DMS 273 (cell line): ENCODE results near the gene EPHA6.
"Not testable (repeated sequence)": the region's sequence is repeated elsewhere in the genome, so short reads cannot be mapped to it uniquely, and the experiment has no call there.

Experiments
- DNase-seq: peaks from one replicate; lab custom pipeline; 2025; ENCODE audit not compliant: unreplicated experiment; lab: John Stamatoyannopoulos, UW

The EPHA6 gene

DNA sequence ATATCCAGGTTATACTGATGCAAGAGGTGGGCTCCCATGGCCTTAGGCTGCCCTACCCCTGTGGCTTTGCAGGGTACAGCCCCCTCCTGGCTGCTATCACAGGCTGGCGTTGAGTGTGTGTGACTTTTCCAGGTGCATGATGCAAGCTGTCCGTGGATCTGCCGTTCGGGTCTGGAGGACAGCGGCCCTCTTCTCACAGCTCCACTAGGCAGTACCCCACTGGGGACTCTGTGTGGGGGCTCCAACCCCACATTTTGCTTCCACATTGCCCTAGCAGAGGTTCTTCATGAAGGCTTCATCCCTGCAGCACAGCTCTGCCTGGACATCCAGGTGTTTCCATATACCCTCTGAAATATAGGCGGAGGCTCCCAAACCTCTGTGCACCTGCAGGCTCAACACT is 610.6 kb downstream of the EPHA6 start:
- DNase-seq = no peak

- DNase-seq = no peak
These were observed 616.2 kb downstream of the EPHA6 start for GRCh38 chr3:97430601-97431000.

- DNase-seq = no peak
These were observed 618.5 kb downstream of the EPHA6 start for GRCh38 chr3:97432914-97433313.

GRCh38 chr3:97438131-97438530 is 623.7 kb downstream of the EPHA6 start:
- no peak for DNase-seq

- no peak for DNase-seq
These were observed 625.0 kb downstream of the EPHA6 start for GRCh38 chr3:97439373-97439772.

- DNase-seq = no peak
These were observed 649.6 kb downstream of the EPHA6 start for GRCh38 chr3:97464035-97464434.

DNA sequence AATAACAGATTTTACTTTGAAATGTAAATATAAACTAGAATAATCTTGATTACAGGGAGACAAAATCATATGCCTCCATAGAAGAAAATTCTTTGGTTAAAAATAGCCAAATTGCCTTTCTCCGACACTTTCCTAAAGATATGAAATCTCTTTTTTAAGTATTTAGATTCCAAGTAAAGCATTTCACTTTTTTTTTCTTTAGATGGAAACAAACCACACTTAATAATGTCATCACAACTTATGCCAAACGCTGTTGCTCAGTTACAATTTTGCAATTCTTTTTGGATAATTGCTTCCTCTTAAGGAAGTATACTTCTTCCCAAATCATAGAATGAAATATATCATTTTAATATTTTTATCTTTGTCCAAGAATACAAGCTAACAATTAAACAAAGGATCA is 656.1 kb downstream of the EPHA6 start:
- no peak for DNase-seq

- no peak for DNase-seq
These were observed 665.3 kb downstream of the EPHA6 start for GRCh38 chr3:97479740-97480139.

GRCh38 chr3:97480696-97481289 is 666.4 kb downstream of the EPHA6 start:
- DNase-seq = not testable (repeated sequence)

- no peak for DNase-seq
These were observed 667.0 kb downstream of the EPHA6 start for GRCh38 chr3:97481416-97481815.

- no peak for DNase-seq
These were observed 670.8 kb downstream of the EPHA6 start for GRCh38 chr3:97485206-97485605.

DNA sequence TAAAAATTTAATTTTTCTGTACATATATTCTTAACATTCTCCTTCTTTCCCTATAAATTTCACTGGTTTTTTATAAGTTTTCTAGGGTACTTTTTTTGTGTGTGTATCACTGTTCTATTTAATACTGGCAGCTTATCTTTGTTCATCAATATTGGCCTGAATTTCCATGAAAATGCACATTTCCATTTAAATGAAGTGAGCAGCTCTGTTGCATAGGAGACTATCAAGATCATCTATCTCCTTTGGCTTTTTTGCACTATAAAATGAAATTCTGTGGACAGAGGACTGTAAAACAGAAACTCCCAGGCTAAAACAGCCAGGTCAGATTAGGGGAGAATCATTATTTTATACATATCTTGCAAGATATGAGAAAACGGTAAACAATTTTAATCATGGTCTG is 673.2 kb downstream of the EPHA6 start:
- DNase-seq = no peak

GRCh38 chr3:97488741-97489140 is 674.3 kb downstream of the EPHA6 start:
- DNase-seq = no peak

DNA sequence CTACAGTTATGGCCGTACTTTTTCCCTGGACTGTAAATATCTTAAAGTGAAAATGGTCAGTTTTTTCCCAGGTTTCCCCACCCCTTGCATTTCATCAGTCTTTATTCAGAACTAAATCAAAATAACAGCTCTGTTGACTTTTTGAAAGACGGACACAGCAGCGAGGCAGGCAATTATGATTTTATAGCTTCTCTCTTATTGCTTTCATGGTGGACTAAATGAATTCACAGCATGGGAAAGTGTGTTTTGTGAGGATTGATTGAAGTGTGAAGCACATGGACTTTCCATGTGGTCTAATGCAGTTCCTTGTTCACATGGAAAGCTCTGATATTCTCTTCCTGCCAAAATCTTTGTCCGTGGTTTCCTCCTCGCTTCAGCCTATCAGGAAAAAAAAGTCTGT is 681.5 kb downstream of the EPHA6 start:
- no peak for DNase-seq

GRCh38 chr3:97497138-97497537 is 682.7 kb downstream of the EPHA6 start:
- no peak for DNase-seq

- no peak for DNase-seq
These were observed 690.1 kb downstream of the EPHA6 start for GRCh38 chr3:97504463-97504862.

DNA sequence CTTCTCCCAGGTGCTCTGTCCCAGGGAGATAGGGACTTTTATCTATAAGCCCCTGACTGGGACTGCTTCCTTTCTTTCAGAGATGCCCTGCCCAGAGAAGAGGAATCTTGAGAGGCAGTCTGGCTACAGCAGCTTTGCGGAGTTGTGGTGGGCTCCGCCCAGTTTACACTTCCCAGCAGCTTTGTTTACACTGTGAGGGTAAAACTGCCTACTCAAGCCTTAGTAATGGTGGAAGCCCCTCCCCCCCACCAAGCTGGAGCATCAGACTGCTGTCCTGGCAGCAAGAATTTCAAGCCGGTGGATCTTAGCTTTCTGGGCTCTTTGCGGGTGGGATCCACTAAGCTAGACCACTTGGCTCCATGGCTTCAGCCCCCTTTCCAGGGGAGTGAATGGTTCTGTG is 696.4 kb downstream of the EPHA6 start:
- DNase-seq = no peak

GRCh38 chr3:97515076-97515475 is 700.7 kb downstream of the EPHA6 start:
- DNase-seq = no peak

DNA sequence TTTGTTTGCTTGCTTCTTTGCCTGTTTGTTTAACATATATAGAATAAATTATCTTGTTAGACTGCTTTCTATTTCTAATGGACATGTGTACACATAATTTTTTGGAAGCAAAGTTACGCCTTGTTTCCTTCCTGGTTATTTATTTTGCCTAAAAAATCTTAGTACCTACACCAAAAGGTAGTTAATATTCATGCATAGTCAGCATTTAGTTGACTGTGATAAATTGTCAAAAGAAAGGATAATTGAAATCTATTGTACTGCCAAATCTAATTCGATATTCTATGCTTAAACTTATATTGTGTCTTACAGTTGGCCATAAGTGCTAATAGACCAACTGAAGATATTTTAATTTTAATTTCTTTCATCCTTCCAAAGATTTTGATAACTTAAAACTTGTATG is 716.3 kb downstream of the EPHA6 start:
- no peak for DNase-seq

DNA sequence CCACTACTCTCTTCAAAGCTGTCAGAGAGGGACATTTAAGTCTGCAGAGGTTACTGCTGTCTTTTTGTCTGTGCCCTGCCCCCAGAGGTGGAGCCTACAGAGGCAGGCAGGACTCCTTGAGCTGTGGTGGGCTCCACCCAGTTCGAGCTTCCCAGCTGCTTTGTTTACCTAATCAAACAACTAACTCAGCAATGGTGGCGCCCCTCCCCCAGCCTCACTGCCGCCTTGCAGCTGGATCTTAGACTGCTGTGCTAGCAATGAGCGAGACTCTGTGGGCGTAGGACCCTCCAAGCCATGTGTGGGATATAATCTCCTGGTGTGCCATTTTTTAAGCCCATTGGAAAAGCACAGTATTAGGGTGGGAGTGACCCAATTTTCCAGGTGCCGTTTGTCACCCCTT is 733.2 kb downstream of the EPHA6 start:
- not testable (repeated sequence) for DNase-seq

- no peak for DNase-seq
These were observed 736.0 kb downstream of the EPHA6 start for GRCh38 chr3:97550408-97550807.

GRCh38 chr3:97552186-97552585 is 737.8 kb downstream of the EPHA6 start:
- DNase-seq = no peak

- DNase-seq = no peak
These were observed 761.3 kb downstream of the EPHA6 start for GRCh38 chr3:97575742-97576141.

GRCh38 chr3:97576221-97576620 is 761.8 kb downstream of the EPHA6 start:
- DNase-seq = no peak
